ENCODE results near the gene LMTK3. TPM values are rescaled to one million over a fixed set of nuclear protein-coding genes. Genes with fewer than 3 reads are reported as not detected.
"Not testable (repeated sequence)": the region's sequence is repeated elsewhere in the genome, so short reads cannot be mapped to it uniquely, and the experiment has no call there.

Gene LMTK3
- total and polyA plus RNA-seq, 2 experiments from 2014 or later, result 0.22 TPM; not detected in 1

DNA sequence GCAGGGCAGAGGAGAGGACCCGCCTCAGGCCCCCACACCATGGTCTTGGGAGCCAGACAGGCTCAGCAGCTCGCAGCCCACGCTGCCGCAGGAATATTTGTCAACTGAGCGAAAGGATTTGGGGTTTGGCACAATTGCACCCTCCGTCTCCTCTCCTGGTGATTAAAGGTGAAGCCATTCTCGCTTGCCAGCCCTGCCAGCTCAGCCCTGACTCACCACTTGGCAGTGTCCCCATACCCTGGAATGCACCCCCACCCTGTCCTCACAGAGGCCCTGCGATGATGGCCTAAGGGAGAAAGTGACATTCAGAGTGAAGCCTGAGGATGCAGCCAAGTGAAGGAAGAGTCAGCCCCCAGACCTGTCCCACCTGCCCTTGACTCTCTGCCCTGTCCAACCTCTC lies 23.7 kb downstream of the LMTK3 start:
- H3K27me3 ChIP-seq (replicated peaks; ENCODE audit: insufficient read depth), result no peaks in the 10 kb centered on the region
- no peak overlapping the region for H2AFZ ChIP-seq
- no peaks in the 10 kb centered on the region for H3K36me3 ChIP-seq (ENCODE audit: low read depth)
- TF ChIP-seq EZH2 (IDR thresholded peaks at IDR 0.05; ENCODE audit: insufficient read depth, poor library complexity, severe bottlenecking) (no peak), EZH2phosphoT487 (IDR thresholded peaks at IDR 0.05; ENCODE audit: insufficient read depth, low read depth) (no peak)
- WGBS, 2 experiments (ENCODE audit: low coverage in 1 of 2, low lambda C conversion rate in 2 of 2, missing lambda C conversion rate in 2 of 2), result 4 to 6% methylated on average over 8 of the region's 8 CpGs
- H3F3A ChIP-seq (ENCODE audit: insufficient read depth), result peaks cover 17% of the 10 kb centered on the region
- H3K9me2 ChIP-seq (ENCODE audit: insufficient read depth), result no peaks in the 10 kb centered on the region
- peak overlapping the region; percentile 81 for H3K4me2 ChIP-seq (ENCODE audit: unreplicated experiment)
- H3K4me3 ChIP-seq, result peak overlapping the region; percentile 12; the same call in 1 of the 2 replicates
- no peaks in the 10 kb centered on the region for H3K9me3 ChIP-seq (ENCODE audit: low read depth)
- in situ Hi-C loops (cut with MboI), result no loop called here
- DNase-seq, result peak; percentile 94
- peak overlapping the region; percentile 70 for H3K27ac ChIP-seq
- H4K20me1 ChIP-seq (ENCODE audit: insufficient read depth), result no peaks in the 10 kb centered on the region
- H3K4me1 ChIP-seq (ENCODE audit: insufficient read depth), result peaks cover 15% of the 10 kb centered on the region
- peak overlapping the region; percentile 49; the same call in 1 of the 2 replicates for H3K9ac ChIP-seq
- no peaks in the 10 kb centered on the region for H3K79me2 ChIP-seq (ENCODE audit: insufficient read depth)

DNA sequence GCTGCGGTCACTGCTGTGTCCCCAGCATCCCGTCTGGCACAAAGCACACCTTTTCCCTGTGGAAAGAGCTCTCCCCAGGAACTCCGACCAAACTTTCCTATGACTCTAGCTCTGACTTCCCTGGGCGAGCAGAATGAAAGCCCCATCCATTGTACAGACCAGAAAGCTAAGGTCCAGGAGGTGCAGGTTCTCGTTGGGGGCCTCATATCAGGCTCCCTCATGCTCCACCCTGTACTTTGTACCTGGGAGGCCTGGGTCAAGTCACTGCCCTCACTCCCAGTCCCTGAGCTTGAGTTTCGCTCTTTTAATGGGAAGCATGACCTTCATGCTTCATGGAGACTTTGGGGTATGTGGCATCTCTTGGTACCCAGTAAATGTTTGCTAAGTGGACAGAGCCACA lies 24.1 kb downstream of the LMTK3 start:
- Histone ChIP-seq H3K4me2 (ENCODE audit: unreplicated experiment) (peak overlapping the region; percentile 81), H3K9ac (peak overlapping the region; percentile 49; the same call in 1 of the 2 replicates), H3K9me3 (ENCODE audit: low read depth) (no peaks in the 10 kb centered on the region), H2AFZ (no peak overlapping the region), H3K36me3 (ENCODE audit: low read depth) (no peaks in the 10 kb centered on the region), H3K4me1 (ENCODE audit: insufficient read depth) (peaks cover 16% of the 10 kb centered on the region), H3K9me2 (ENCODE audit: insufficient read depth) (no peaks in the 10 kb centered on the region), H3F3A (ENCODE audit: insufficient read depth) (peaks cover 17% of the 10 kb centered on the region), H3K4me3 (peak overlapping the region; percentile 12; the same call in 1 of the 2 replicates), H3K27me3 (replicated peaks; ENCODE audit: insufficient read depth) (no peaks in the 10 kb centered on the region), H4K20me1 (ENCODE audit: insufficient read depth) (no peaks in the 10 kb centered on the region), H3K27ac (peak overlapping the region; percentile 70), H3K79me2 (ENCODE audit: insufficient read depth) (no peaks in the 10 kb centered on the region)
- WGBS, 2 experiments (ENCODE audit: low coverage in 1 of 2, low lambda C conversion rate in 2 of 2, missing lambda C conversion rate in 2 of 2), result 71 to 72% methylated on average over 6 of the region's 6 CpGs
- no peak for TF ChIP-seq EZH2phosphoT487 (IDR thresholded peaks at IDR 0.05; ENCODE audit: insufficient read depth, low read depth)
- TF ChIP-seq EZH2 (IDR thresholded peaks at IDR 0.05; ENCODE audit: insufficient read depth, poor library complexity, severe bottlenecking), result no peak
- in situ Hi-C loops (cut with MboI), result no loop called here
- no peak for DNase-seq

DNA sequence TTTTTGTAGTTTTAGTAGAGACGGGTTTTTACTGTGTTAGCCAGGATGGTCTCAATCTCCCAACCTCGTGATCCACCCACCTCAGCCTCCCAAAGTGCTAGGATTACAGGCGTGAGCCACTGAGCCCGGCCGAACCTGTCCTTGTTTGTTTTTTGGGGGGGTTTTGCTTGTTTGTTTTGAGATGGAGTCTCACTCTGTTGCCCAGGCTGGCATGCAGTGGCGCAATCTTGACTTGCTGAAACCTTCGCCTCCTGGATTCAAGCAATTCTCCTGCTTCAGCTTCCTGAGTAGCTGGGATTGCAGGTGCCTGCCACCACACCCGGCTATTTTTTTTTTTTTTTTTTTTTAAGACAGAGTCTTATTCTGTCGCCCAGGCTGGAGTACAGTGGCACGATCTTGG lies 24.9 kb downstream of the LMTK3 start:
- H4K20me1 ChIP-seq (ENCODE audit: insufficient read depth); H3K27me3 ChIP-seq (replicated peaks; ENCODE audit: insufficient read depth); DNase-seq; H3K79me2 ChIP-seq (ENCODE audit: insufficient read depth); H3K9me3 ChIP-seq (ENCODE audit: low read depth); H3K9me2 ChIP-seq (ENCODE audit: insufficient read depth); H3K27ac ChIP-seq; H2AFZ ChIP-seq; H3K9ac ChIP-seq; H3K4me3 ChIP-seq; H3K36me3 ChIP-seq (ENCODE audit: low read depth); in situ Hi-C loops (cut with MboI); H3K4me2 ChIP-seq (ENCODE audit: unreplicated experiment): not testable (repeated sequence)
- Histone ChIP-seq H3K4me1 (ENCODE audit: insufficient read depth) (peaks cover 25% of the 10 kb centered on the region), H3F3A (ENCODE audit: insufficient read depth) (peaks cover 26% of the 10 kb centered on the region)
- 88 to 92% methylated on average over 9 to 10 of the region's 10 CpGs for WGBS, 2 experiments (ENCODE audit: low coverage in 1 of 2, low lambda C conversion rate in 2 of 2, missing lambda C conversion rate in 2 of 2)

GRCh38 chr19:48484931-48485612 lies 26.6 kb downstream of the LMTK3 start:
- Histone ChIP-seq H3K27me3 (replicated peaks; ENCODE audit: insufficient read depth) (no peaks in the 10 kb centered on the region), H3K79me2 (ENCODE audit: insufficient read depth) (no peaks in the 10 kb centered on the region), H2AFZ (no peak overlapping the region), H4K20me1 (ENCODE audit: insufficient read depth) (no peaks in the 10 kb centered on the region), H3K36me3 (ENCODE audit: low read depth) (no peaks in the 10 kb centered on the region), H3K9me3 (ENCODE audit: low read depth) (no peaks in the 10 kb centered on the region), H3F3A (ENCODE audit: insufficient read depth) (peaks cover 34% of the 10 kb centered on the region), H3K4me3 (no peak overlapping the region), H3K9ac (no peak overlapping the region), H3K27ac (no peak overlapping the region), H3K4me1 (ENCODE audit: insufficient read depth) (peaks cover 39% of the 10 kb centered on the region), H3K9me2 (ENCODE audit: insufficient read depth) (no peaks in the 10 kb centered on the region), H3K4me2 (ENCODE audit: unreplicated experiment) (no peak overlapping the region)
- DNase-seq, result no peak
- whole genome bisulfite sequencing, 2 experiments (ENCODE audit: low coverage in 1 of 2, low lambda C conversion rate in 2 of 2, missing lambda C conversion rate in 2 of 2), result 77 to 78% methylated on average over 22 to 37 of the region's 37 CpGs
- no peak for TF ChIP-seq EZH2 (IDR thresholded peaks at IDR 0.05; ENCODE audit: insufficient read depth, poor library complexity, severe bottlenecking)
- TF ChIP-seq EZH2phosphoT487 (IDR thresholded peaks at IDR 0.05; ENCODE audit: insufficient read depth, low read depth), result no peak
- in situ Hi-C loops (cut with MboI), result no loop called here

All from GM23248 (cell line).